SU-DHL-6 (cell line): Measurements from ENCODE around the gene PLEKHA5.

Experiments used
- CTCF ChIP-seq: fragments of 200-600 bp; sonication (generic); IDR thresholded peaks from one replicate; pipeline ENCODE4 v1.5.1; 2017; ENCODE audit warnings: antibody characterized with exemption, mild to moderate bottlenecking, low read length, moderate library complexity; ENCODE audit not compliant: insufficient read depth, poor library complexity, severe bottlenecking
- EZH2phosphoT487 ChIP-seq: fragments of 200-600 bp; sonication (generic), shearing (Covaris generic); conservative IDR thresholded peaks from 2 replicates; pipeline ENCODE4 v1.6.1; 2018; ENCODE audit warnings: mild to moderate bottlenecking, antibody characterized with exemption, low read length, moderate library complexity, mixed read lengths

GRCh38 chr12:19144985-19145384 lies 15.5 kb downstream of the PLEKHA5 start:
- TF ChIP-seq CTCF (no peak), EZH2phosphoT487 (no peak)
